Stimulated activated CD8-positive, alpha-beta memory T cell treated with anti-CD3 and anti-CD28 coated beads, Interleukin-4, amount 100 ng/mL, for 24 hours (primary cell): ENCODE data around the gene ZNF804A.
"Not testable (repeated sequence)": the region's sequence is repeated elsewhere in the genome, so short reads cannot be mapped to it uniquely, and the experiment has no call there.

Source experiments
- DNase-seq: peaks from one replicate; pipeline ENCODE4 v3.0.0-alpha.2; 2020; ENCODE audit warnings: low read depth

Gene ZNF804A

DNA sequence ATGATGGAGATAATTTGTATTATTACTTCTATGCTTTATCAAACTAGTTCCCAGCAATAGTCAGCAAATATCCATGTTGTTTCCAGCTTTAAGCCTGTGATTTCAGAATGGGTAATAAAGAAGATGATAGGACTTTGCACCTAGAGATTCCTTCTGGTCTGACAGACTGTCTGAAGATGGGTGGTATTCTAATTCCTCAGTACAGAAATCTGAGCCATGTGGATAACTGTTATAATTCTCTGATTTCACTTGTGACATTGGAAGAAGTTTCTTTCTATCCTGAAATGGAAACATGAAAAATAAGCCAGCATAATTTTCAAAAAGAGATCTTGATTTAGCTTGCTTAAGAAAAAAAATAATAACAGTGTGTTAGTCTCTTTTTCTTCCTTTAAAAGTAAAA is 130.1 kb downstream of the ZNF804A start:
- DNase-seq: no peak

GRCh38 chr2:184729581-184729980 is 131.3 kb downstream of the ZNF804A start:
- no peak for DNase-seq

DNA sequence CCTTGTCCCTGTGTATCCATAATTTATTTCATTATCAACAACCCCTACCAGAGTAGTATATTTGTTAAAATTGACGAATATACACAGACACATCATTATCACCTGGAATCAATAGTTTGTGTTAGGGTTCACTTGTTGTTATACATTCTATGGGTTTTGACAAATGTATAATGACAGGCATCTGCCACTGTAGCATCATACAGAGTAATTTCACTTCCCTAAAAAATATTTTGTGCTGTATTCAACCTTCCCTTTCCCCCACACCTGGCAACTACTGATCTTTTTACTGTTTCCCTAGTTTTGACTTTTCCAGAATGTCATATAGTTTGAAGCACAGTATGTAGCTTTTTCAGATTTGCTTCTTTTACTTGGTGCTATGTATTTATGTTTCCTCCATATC is 132.0 kb downstream of the ZNF804A start:
- DNase-seq: no peak

DNA sequence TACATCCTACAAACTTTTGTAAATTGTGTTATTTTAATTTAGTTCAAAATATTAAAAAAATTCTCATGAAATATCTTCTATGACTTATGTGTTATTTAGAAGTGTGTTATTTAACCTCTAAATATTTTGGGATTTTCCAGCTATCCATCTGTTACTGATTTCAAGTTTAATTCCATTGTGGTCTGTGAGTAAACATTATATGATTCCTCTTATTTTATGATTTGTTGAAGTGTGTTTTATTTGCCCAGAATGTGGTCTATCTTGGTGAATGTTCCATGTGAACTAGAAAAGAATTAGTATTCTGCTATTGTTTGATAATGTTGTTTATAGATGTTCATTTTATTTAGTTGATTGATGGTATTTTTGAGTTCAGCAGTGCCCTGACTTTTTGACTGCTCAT is 136.0 kb downstream of the ZNF804A start:
- no peak for DNase-seq

DNA sequence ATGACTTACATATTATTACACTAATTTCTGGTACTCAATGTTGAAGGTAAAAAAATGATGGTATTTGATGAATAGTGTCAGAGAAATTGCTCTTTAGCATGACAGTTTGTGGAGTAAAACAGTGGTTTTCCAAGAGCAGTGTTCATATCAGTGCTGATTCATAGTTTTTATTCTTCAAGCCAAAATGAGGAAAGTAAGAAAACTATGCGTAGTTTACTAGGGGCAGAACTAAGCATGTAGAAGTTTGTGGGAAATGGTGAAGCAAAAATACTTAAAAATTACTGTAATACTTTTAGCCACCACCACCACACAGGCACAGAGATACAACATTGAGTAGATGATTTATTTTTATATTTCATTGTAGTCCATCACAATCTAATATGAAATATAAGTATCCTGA is 137.3 kb downstream of the ZNF804A start:
- no peak for DNase-seq

- no peak for DNase-seq
These were observed 144.8 kb downstream of the ZNF804A start for GRCh38 chr2:184743096-184743495.

DNA sequence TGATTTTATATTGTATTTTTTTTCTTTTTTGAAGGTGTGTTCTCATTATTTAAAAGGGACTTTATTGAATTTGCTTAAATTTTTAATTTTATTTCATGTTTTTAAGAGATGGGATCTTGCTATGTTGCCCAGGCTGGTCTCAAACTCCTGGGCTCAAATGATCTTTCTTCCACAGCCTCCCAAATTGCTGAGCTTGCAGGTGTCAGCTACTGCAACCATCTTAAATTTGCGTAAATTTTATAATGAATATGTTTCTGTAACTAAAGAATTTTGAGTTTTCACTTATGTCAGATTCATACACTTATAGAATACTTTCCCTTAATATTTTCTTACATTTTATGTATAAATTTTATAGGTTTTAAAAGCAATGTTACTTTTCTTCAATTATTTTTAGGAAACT is 157.8 kb downstream of the ZNF804A start:
- no peak for DNase-seq

GRCh38 chr2:184756885-184757284 is 158.6 kb downstream of the ZNF804A start:
- DNase-seq: no peak

DNA sequence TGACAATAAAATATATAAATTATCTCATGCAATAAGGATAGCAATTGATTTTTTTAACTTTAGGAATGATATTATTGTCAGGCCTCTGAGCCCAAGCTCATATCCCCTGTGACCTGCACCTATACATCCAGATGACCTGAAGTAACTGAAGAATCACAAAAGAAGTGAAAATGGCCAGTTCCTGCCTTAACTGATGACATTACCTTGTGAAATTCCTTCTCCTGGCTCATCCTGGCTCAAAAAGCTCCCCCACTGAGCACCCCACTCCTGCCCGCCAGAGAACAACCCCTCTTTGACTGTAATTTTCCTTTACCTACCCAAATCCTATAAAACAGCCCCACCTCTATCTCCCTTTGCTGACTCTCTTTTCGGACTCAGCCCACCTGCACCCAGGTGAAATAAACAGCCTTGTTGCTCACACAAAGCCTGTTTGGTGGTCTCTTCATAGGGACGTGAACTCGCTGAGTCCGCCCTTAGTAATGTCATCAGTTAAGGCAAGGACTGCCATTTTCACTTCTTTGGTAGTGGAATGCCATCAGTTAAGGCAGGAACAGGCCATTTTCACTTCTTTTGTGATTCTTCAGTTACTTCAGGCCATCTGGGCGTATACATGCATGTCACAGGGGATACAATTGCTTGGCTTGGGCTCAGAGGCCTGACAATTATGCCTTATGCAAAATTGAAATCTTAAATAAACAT is 161.4 kb downstream of the ZNF804A start:
- not testable (repeated sequence) for DNase-seq

DNA sequence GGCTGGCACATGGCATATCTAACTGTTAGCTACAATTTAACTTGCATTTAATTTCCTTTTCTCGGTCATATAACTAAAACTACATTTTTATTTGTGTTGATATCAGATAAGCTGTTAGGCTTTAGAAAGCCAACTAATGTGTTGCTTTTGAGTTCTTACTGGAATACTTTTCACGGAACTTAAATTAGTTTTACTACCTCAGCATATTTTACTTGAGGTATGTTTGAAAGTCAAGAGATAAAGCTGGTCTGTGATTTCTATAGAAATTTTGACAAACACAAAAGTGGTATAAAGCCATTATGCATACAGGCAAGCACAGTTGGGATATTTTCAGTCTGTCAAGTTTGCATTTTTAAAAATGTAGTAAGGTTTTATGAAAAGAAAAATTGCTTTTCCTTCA is 162.6 kb downstream of the ZNF804A start:
- DNase-seq: no peak

DNA sequence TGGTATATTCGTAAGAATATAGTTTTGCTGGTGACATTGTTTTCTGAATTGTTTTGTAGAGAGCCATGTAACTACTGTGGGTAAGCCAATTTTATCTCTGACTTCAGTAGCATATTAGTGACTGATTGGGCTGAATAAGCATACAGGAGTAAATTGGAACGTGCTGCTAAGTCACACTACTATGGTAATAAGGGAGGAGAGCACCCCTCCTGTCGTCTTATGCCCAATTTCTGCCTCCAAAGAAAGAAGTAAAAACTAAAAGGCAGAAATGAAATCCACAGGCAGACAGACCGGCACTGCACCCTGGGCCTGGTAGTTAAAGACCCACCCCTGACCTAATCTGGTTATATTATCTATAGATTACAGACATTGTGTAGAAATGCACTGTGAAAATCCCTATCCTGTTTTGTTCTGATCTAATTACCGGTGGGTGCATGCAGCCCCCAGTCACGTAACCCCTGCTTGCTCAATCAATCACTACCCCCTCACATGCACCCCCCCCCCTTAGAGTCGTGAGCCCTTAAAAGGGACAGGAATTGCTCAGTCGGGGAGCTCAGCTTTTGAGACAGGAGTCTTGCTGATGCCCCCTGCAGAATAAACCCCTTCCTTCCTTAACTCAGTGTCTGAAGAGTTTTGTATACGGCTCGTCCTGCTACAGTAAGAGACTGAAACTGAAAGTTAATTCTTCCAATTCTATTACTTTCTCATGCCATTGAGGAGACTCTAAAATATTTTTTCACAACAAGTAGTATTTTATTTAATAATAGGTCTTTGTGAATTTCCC is 167.0 kb downstream of the ZNF804A start:
- no peak for DNase-seq

DNA sequence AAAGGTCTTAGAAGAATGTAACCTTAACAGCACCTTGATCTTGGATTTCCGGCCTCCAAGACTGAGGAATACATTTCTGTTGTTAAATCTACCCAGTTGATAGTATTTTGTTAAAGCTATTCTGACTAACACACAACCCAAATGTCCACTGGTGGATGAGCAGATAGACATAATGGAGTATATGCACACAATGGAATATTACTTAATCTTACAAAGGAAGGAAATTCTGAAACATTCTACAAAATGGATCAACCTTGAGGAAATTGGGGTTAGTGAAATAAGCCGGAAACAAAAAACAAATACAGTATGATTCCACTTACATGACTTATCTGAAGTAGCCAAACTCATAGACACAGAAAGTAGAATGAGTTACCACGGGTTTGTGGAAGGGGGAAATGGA is 168.7 kb downstream of the ZNF804A start:
- no peak for DNase-seq

- no peak for DNase-seq
These were observed 170.7 kb downstream of the ZNF804A start for GRCh38 chr2:184769023-184769422.

GRCh38 chr2:184769686-184770085 is 171.4 kb downstream of the ZNF804A start:
- DNase-seq: no peak

DNA sequence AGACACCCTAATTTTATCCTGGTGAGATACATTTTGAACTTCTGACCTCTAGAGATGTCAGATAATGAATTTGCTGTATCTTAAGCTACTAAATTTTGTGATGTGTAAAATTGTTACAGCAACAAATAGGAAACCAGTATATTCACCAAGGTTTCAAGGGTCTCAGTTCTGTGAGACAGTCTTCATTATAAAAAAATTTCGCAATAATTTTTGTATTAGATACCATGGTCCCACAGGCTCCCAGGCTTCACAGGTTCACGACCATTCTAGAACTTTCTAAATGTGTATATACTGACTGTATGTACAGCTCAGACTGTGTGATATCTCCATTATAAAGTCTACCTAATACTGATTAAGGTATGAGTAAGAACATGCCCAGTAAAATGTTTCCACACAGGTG is 181.4 kb downstream of the ZNF804A start:
- DNase-seq: no peak

DNA sequence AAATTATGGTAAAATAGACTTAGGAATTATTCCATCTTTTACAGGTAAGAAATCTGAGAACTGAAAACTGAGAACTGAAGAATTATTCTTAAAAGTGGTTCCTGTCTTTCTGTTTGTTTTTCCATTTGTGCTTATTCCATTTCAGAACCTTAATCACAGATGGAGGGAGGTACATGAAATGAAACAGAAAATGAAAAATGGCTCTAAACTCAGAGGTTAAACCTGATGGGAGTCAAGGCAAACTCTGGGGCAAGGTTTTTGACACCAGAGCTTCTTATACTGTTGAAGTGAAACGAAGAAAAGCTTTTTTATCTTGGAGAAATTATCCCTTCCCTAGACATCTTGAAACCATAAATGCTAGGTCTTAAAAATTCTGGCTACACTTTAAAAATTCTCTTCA is 182.1 kb downstream of the ZNF804A start:
- no peak for DNase-seq

DNA sequence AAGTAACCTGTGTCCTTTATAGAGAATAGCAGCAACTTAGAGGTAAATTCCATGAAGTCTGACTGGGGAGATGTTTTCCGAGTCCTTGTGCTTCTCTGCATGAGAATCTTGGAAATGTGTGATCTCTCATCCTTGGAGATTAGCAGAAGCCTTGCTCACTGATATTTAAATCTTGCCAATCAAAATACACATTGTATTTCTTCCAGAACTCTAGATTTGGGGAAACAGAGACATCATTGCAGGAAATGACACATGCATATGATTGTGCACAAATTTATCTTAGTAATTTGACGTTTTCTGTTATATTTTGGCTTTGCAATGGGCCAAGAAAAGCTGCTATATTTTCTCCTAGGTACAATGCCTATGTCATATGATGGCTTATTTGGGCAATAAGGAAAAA is 182.6 kb downstream of the ZNF804A start:
- no peak for DNase-seq

DNA sequence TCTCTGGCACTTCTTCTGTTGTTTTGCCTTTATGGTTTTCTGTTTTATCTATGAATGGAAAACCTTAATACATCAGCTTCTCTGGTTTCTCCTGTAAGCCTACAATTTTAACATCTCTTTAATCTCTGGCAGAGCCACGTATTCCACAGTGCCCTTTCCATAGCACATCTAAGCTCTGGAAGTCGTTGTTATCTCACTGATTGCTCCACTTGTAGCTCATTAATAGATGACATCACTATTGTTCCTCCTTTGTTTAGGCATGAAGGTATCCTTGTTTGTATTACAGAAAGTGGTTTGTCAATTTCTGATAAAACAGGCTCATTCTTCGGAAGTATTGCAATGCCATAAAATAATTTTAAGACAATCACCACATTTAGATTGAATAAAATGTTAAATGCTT is 185.2 kb downstream of the ZNF804A start:
- no peak for DNase-seq

DNA sequence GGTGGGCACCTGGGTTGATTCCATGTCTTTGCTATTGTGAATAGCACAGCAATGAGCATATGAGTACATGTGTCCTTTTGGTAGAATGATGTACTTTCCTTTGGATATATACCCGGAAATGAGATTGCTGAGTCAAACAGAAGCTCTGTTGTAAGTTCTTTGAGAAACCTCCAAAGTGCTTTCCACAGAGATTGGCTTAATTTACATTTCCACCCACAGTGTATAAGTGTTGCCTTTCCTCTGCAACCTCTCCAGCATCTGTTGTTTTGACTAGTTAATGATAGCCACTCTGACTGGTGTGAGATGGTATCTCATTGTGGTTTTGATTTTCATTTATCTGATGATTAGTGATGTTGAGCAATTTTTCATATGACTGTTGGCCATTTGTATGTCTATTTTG is 194.8 kb downstream of the ZNF804A start:
- DNase-seq: no peak

DNA sequence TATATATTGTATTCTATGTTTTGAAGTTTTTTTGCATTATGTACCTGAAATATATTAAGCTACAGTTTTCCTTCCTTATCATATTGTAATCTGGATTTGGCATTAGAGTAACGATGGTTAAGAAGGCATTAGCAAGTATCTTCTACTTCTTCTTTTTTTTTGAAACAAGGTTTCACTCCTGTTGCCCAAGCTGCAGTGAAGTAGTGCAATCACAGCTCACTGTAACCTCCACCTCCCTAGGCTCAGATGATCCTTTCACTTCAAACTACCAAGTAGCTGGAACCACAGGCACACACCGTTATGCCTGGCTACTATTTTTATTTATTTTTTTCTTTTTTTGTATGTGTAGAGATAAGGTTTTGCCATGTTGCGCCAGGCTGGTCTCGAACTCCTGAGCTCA is 201.1 kb downstream of the ZNF804A start:
- DNase-seq: no peak

DNA sequence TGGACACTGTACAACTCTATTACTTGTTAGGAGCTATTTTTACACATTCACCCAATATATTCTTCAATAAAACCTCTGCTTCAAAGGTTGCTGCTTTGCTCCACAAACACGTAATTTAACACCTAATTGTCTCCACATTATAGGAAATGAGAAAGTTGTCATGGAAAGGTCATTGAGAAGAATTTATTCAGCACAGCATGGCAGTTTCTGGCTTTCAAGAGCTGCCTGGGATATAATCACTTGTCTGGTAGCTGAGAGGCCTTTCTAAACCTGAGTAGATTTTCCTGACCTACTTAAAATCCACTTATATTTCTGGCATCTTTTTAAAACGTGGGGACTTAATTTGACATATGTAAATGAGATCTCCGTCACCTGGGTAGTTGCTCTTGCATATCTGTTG is 216.1 kb downstream of the ZNF804A start:
- no peak for DNase-seq

DNA sequence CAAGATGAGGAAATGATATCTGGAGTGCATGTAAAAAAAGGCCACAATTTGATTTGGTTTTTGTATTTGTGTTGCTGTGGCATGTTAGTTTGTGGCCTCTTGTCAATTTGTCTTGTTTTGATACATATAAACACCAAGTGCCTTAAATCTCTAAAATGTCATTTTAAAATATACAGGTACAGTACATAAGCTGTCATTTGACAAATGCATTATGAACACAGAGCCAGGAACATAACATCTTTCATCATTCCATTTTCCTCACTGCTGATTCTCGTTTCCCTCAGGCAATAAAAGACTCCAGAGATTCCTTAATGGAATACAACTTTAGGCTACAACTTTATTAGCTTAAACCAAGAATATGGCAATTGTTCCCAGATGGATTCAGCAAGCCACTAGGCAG is 217.5 kb downstream of the ZNF804A start:
- no peak for DNase-seq

DNA sequence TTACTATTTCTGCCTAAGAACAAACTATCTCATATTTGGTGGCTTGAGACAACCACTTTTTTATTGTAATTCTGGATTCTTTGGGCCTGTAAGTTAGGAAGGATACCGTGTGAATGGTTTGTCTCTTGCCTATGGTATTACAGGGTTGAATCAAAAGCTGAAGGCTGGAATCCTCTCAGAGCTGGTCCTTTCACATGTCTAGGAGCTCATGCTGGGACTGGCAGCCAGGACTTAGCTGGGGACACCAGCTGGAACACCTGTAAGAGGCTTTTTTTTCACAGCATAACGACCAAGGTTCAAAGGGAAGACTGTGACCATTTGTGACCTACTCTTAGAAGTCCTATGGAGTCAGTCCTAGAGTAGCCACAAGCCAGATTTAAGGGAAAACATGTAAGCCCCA is 226.3 kb downstream of the ZNF804A start:
- DNase-seq: no peak

DNA sequence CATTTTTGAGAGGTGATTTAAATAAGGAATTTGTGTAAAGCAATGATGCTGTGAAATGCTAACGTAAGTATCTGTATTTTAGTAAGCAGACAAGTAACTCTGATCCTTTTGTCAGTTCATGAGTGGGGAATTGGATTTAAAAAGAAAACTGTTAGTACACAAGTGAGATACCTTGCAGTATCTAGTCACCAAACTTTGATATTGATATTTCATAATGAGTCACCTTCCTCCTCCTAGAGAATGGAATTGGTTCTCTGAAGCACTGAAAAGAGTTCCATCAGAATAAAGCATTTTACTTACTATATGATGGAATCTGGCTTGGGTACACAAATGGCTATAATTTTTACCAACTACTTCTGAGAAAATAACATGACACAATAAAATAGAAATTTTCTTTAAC is 232.2 kb downstream of the ZNF804A start:
- no peak for DNase-seq
